Suprapubic skin (tissue), 4 donors: Measurements from ENCODE around the gene TENT4A. TPM values are rescaled to one million over a fixed set of nuclear protein-coding genes. Genes with fewer than 3 reads are reported as not detected.

Source experiments
- DNase-seq, 2 donors: peaks; one replicate each; pipeline ENCODE4 v3.0.0-alpha.2; 2019; ENCODE audit warnings: low spot score in 2 of 2
- H3K27ac ChIP-seq: fragments of 200-600 bp; sonication (generic); one replicate; pipeline ENCODE4 v1.5.1; 2019
- H3K27me3 ChIP-seq: fragments of 200-600 bp; sonication (generic); one replicate; pipeline ENCODE4 v1.5.1; 2019
- H3K36me3 ChIP-seq: fragments of 200-600 bp; sonication (generic); one replicate; pipeline ENCODE4 v1.5.1; 2019
- H3K4me1 ChIP-seq: fragments of 200-600 bp; sonication (generic); one replicate; pipeline ENCODE4 v1.5.1; 2019
- H3K4me3 ChIP-seq: fragments of 200-600 bp; sonication (generic); one replicate; pipeline ENCODE4 v1.5.1; 2019; ENCODE audit warnings: mild to moderate bottlenecking
- H3K9me3 ChIP-seq: fragments of 200-600 bp; sonication (generic); one replicate; pipeline ENCODE4 v1.5.1; 2019
- CTCF ChIP-seq, 2 donors: fragments of 200-600 bp in 1 of 2; fragments of 450-650 bp in 1 of 2; sonication (generic) in 1 of 2; IDR thresholded peaks; one replicate each; pipeline ENCODE4 v1.5.1; 2016 to 2019; ENCODE audit warnings: antibody characterized with exemption in 2 of 2, mild to moderate bottlenecking in 1 of 2, moderate library complexity in 1 of 2
- EP300 ChIP-seq: sonication (generic); formaldehyde crosslinking; IDR thresholded peaks from one replicate; pipeline ENCODE4 v1.6.1; 2017; ENCODE audit warnings: antibody characterized with exemption
- POLR2A ChIP-seq, 2 donors: fragments of 450-650 bp; IDR thresholded peaks; one replicate each; pipeline ENCODE4 v1.6.1; 2017; ENCODE audit warnings: antibody characterized with exemption in 2 of 2, mild to moderate bottlenecking in 2 of 2, moderate library complexity in 2 of 2
- POLR2AphosphoS5 ChIP-seq, 3 donors: sonication (generic); formaldehyde crosslinking; IDR thresholded peaks; one replicate each; pipeline ENCODE4 v1.6.1; 2017; ENCODE audit warnings: antibody characterized with exemption in 3 of 3
- WGBS: methylation state at CpG from one replicate; pipeline ENCODE4 v1.1.5; 2018; 5-methylcytosine and 5-hydroxymethylcytosine counted together
- total RNA-seq, 4 donors: library from RNA; depleted of rRNA; stranded (reverse); fragments of >200 nt; gene quantifications; one replicate each; pipeline ENCODE4 v1.1.0, GENCODE V29; 2016

TENT4A gene
- total RNA-seq, 4 donors from 2014 or later, result 36.4 to 67.3 (median 42.4) TPM

DNA sequence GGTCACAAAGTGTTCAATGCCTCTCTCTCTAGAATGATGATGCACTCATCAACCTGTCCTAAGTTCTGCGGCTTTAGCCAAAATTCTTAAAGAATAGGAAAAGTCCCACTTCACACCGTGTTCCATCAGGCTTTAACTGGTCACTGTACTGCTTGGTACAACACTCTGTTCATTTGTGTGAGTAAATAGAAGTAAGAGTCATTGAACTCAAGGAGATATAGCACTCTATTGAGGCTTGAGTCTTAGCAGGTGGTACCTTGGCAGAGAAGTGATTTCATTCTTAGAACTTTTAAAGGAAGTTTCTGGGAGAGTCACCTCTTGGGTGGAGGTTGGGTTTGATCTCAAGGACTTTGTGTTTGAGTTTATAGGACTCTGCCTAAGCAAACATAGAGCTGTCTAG, 92.6 kb downstream of the TENT4A start:
- H3K9me3 ChIP-seq, result peaks cover 3% of the 10 kb centered on the region
- H3K36me3 ChIP-seq, result no peaks in the 10 kb centered on the region
- no peak overlapping the region for H3K4me3 ChIP-seq
- H3K27ac ChIP-seq, result no peak overlapping the region
- no peak for DNase-seq
- H3K4me1 ChIP-seq, result no peaks in the 10 kb centered on the region
- WGBS, result 100% methylated on average over 2 of the region's 2 CpGs
- no peak for TF ChIP-seq EP300
- TF ChIP-seq POLR2A (IDR thresholded peaks at IDR 0.05), result no peak
- no peak for TF ChIP-seq CTCF (IDR thresholded peaks at IDR 0.05)
- TF ChIP-seq POLR2AphosphoS5 (IDR thresholded peaks at IDR 0.05), result no peak
- H3K27me3 ChIP-seq, result no peaks in the 10 kb centered on the region

Other genes starting within 250 kb of the TENT4A start
- gene NSUN2, start 80.4 kb upstream of the TENT4A start, total RNA-seq, result 10 to 100 TPM; 48.8 to 90.8 (median 56.4) TPM
- 10 to 100 TPM; 62.7 to 86.8 (median 74.8) TPM for gene SRD5A1, start 80.0 kb upstream of the TENT4A start, total RNA-seq